ENCODE measurements around the gene PRKG2.

GRCh38 chr4:81113024-81113423 lies 102.0 kb downstream of the PRKG2 start:
- TF ChIP-seq POLR2AphosphoS5 (IDR thresholded peaks at IDR 0.05; ENCODE audit: low read length) = no peak
- no peak for TF ChIP-seq RB1 (IDR thresholded peaks at IDR 0.05; ENCODE audit: borderline replicate concordance)
- TF ChIP-seq CTCF (IDR thresholded peaks at IDR 0.05 in 2 of 3, conservative IDR thresholded peaks at IDR 0.05 in 1 of 3; ENCODE audit: control insufficient read depth in 2 of 3, extremely low read depth in 1 of 3, insufficient read depth in 1 of 3, low read depth in 3 of 3, low read length in 3 of 3) = no peak
